Peyer's patch (tissue), 4 donors: Measurements from ENCODE around the gene HAPLN3.

Experiments
- POLR2A ChIP-seq, 2 donors: fragments of 450-650 bp; IDR thresholded peaks; one replicate each; pipeline ENCODE4 v1.5.1; 2017; ENCODE audit warnings: antibody characterized with exemption in 2 of 2, mild to moderate bottlenecking in 2 of 2, moderate library complexity in 2 of 2
- TF ChIP-seq, protein P1 (sequence below), 6 experiments: fragments of 450-650 bp in 4 of 6; fragments of 200-600 bp in 2 of 6; sonication (generic) in 1 of 6; IDR thresholded peaks; one replicate each; pipeline ENCODE4 v1.5.1; 2017 to 2019; ENCODE audit warnings: antibody characterized with exemption in 6 of 6, mild to moderate bottlenecking in 3 of 6, moderate library complexity in 1 of 6

DNA sequence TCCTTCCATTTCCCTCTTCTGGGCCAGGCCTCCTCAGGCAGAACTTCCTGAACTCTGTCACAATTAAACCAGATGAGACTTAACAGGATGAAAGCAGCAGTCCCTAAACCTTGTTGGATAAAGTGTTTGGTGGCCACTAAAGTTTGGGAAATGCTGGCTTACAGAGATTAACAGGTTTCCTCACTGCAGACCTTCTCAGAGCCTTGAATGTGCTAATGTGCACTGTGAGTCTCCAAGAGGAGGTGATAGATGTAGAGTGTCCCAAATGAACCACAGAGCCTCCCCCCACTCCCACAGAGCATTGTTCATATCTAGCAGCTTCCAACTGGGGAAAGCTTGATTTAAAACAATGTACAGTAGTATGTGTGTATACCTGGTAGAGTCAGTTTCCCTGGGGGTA, 42.9 kb downstream of the HAPLN3 start:
- TF ChIP-seq, protein P1, sequence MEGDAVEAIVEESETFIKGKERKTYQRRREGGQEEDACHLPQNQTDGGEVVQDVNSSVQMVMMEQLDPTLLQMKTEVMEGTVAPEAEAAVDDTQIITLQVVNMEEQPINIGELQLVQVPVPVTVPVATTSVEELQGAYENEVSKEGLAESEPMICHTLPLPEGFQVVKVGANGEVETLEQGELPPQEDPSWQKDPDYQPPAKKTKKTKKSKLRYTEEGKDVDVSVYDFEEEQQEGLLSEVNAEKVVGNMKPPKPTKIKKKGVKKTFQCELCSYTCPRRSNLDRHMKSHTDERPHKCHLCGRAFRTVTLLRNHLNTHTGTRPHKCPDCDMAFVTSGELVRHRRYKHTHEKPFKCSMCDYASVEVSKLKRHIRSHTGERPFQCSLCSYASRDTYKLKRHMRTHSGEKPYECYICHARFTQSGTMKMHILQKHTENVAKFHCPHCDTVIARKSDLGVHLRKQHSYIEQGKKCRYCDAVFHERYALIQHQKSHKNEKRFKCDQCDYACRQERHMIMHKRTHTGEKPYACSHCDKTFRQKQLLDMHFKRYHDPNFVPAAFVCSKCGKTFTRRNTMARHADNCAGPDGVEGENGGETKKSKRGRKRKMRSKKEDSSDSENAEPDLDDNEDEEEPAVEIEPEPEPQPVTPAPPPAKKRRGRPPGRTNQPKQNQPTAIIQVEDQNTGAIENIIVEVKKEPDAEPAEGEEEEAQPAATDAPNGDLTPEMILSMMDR (IDR thresholded peaks at IDR 0.05), result no peak
- no peak for TF ChIP-seq POLR2A (IDR thresholded peaks at IDR 0.05)
